ENCODE measurements around the gene MYRF. TPM values are rescaled to one million over a fixed set of nuclear protein-coding genes. Genes with fewer than 3 reads are reported as not detected.

The MYRF gene
- total and polyA plus RNA-seq, 2 of the 13 experiments (the other 11 are each of a cell fraction or from before 2014, with no cell fraction given): 10.2 to 25.9 TPM

DNA sequence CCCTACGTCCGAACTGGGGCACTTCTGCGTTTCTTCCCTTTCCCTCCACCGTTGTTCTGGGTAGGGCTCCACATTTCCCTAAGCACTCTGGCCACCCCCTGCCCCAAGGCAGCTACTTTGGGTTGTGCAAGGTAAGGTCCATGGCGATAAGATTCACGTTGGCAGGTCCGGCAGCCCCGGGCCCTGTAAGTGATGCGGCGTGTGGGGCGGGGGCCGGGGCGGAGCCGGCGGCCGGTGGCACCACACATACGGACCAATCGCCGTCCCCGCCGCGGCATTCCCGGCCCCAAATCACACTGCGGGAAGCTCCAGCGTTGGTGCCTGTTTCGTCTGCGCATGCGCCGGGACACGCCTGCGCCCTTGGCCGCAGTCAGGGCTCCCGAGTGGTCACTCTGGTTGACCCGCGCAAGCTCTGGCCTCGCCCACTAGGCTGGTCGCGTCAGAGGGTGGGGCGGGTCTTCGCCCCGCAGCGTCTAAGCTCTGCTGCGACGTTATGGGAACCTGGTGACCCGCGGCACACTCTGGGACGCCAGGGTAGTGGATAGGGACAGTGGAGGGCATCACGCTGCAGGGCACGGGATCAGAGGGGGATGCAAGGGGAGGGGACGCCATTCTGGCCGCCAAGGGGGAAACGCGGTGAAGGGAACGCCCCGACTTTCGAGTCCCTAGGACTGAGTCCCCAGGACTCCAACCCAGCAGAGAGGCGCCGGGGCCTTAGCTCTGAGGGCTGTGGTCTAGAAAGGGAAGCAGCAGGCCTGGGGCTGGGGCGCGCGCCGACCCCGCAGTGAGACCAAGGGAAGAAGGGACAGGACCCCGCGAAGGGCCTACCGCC lies 62.7 kb downstream of the MYRF start (continued):
- TF ChIP-seq, protein P1, sequence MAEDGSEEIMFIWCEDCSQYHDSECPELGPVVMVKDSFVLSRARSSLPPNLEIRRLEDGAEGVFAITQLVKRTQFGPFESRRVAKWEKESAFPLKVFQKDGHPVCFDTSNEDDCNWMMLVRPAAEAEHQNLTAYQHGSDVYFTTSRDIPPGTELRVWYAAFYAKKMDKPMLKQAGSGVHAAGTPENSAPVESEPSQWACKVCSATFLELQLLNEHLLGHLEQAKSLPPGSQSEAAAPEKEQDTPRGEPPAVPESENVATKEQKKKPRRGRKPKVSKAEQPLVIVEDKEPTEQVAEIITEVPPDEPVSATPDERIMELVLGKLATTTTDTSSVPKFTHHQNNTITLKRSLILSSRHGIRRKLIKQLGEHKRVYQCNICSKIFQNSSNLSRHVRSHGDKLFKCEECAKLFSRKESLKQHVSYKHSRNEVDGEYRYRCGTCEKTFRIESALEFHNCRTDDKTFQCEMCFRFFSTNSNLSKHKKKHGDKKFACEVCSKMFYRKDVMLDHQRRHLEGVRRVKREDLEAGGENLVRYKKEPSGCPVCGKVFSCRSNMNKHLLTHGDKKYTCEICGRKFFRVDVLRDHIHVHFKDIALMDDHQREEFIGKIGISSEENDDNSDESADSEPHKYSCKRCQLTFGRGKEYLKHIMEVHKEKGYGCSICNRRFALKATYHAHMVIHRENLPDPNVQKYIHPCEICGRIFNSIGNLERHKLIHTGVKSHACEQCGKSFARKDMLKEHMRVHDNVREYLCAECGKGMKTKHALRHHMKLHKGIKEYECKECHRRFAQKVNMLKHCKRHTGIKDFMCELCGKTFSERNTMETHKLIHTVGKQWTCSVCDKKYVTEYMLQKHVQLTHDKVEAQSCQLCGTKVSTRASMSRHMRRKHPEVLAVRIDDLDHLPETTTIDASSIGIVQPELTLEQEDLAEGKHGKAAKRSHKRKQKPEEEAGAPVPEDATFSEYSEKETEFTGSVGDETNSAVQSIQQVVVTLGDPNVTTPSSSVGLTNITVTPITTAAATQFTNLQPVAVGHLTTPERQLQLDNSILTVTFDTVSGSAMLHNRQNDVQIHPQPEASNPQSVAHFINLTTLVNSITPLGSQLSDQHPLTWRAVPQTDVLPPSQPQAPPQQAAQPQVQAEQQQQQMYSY (CRISPR knock-in tag; IDR thresholded peaks at IDR 0.05): no peak
- TF ChIP-seq BRF2 (CRISPR knock-in tag; IDR thresholded peaks at IDR 0.05): no peak
- TF ChIP-seq, protein P2, sequence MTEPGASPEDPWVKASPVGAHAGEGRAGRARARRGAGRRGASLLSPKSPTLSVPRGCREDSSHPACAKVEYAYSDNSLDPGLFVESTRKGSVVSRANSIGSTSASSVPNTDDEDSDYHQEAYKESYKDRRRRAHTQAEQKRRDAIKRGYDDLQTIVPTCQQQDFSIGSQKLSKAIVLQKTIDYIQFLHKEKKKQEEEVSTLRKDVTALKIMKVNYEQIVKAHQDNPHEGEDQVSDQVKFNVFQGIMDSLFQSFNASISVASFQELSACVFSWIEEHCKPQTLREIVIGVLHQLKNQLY (CRISPR knock-in tag; IDR thresholded peaks at IDR 0.05): no peak
- no peak for TF ChIP-seq ZNF672 (CRISPR knock-in tag; IDR thresholded peaks at IDR 0.05)
- TF ChIP-seq ZNF3 (CRISPR knock-in tag; IDR thresholded peaks at IDR 0.05): no peak
- TF ChIP-seq, protein P3, sequence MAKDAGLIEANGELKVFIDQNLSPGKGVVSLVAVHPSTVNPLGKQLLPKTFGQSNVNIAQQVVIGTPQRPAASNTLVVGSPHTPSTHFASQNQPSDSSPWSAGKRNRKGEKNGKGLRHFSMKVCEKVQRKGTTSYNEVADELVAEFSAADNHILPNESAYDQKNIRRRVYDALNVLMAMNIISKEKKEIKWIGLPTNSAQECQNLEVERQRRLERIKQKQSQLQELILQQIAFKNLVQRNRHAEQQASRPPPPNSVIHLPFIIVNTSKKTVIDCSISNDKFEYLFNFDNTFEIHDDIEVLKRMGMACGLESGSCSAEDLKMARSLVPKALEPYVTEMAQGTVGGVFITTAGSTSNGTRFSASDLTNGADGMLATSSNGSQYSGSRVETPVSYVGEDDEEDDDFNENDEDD (CRISPR knock-in tag; IDR thresholded peaks at IDR 0.05; ENCODE audit: borderline replicate concordance): peak; percentile 74
- TF ChIP-seq ZMAT3 (CRISPR knock-in tag; conservative IDR thresholded peaks at IDR 0.05): peak; percentile 13; the same call in 1 of the 2 replicates
- no peak for TF ChIP-seq ZNF235 (CRISPR knock-in tag; IDR thresholded peaks at IDR 0.05; ENCODE audit: borderline replicate concordance)
- peak; percentile 94 for TF ChIP-seq RBFOX2 (IDR thresholded peaks at IDR 0.05; ENCODE audit: low read depth, low read length)
- TF ChIP-seq, protein P4, sequence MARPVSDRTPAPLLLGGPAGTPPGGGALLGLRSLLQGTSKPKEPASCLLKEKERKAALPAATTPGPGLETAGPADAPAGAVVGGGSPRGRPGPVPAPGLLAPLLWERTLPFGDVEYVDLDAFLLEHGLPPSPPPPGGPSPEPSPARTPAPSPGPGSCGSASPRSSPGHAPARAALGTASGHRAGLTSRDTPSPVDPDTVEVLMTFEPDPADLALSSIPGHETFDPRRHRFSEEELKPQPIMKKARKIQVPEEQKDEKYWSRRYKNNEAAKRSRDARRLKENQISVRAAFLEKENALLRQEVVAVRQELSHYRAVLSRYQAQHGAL (CRISPR knock-in tag; IDR thresholded peaks at IDR 0.05; ENCODE audit: not compliant biosample characterization): peak; percentile 93
- TF ChIP-seq, protein P5, sequence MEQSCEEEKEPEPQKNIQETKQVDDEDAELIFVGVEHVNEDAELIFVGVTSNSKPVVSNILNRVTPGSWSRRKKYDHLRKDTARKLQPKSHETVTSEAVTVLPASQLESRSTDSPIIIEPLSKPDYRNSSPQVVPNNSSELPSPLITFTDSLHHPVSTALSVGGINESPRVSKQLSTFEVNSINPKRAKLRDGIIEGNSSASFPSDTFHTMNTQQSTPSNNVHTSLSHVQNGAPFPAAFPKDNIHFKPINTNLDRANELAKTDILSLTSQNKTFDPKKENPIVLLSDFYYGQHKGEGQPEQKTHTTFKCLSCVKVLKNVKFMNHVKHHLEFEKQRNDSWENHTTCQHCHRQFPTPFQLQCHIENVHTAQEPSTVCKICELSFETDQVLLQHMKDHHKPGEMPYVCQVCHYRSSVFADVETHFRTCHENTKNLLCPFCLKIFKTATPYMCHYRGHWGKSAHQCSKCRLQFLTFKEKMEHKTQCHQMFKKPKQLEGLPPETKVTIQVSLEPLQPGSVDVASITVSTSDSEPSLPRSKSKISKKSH (CRISPR knock-in tag; IDR thresholded peaks at IDR 0.05; ENCODE audit: borderline replicate concordance): no peak; the same call in 1 of the 2 replicates
- TF ChIP-seq, protein P6, sequence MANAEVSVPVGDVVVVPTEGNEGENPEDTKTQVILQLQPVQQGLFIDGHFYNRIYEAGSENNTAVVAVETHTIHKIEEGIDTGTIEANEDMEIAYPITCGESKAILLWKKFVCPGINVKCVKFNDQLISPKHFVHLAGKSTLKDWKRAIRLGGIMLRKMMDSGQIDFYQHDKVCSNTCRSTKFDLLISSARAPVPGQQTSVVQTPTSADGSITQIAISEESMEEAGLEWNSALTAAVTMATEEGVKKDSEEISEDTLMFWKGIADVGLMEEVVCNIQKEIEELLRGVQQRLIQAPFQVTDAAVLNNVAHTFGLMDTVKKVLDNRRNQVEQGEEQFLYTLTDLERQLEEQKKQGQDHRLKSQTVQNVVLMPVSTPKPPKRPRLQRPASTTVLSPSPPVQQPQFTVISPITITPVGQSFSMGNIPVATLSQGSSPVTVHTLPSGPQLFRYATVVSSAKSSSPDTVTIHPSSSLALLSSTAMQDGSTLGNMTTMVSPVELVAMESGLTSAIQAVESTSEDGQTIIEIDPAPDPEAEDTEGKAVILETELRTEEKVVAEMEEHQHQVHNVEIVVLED (CRISPR knock-in tag; IDR thresholded peaks at IDR 0.05; ENCODE audit: borderline replicate concordance): peak; percentile 75; the same call in 1 of the 2 replicates
- TF ChIP-seq NFATC3 (CRISPR knock-in tag; IDR thresholded peaks at IDR 0.05): no peak
- no peak for TF ChIP-seq CBX5 (CRISPR knock-in tag; IDR thresholded peaks at IDR 0.05; ENCODE audit: borderline replicate concordance)

Measured in HepG2 (cell line).